Stimulated activated naive CD8-positive, alpha-beta T cell treated with anti-CD3 and anti-CD28 coated beads, Interleukin-15, amount 100 ng/mL, for 72 hours (primary cell): ENCODE data around the gene POP4.
"Not testable (repeated sequence)": the region's sequence is repeated elsewhere in the genome, so short reads cannot be mapped to it uniquely, and the experiment has no call there.

Experiments
- ATAC-seq: fragments of 150-1000 bp; cut with Tn5 transposase; 2 replicates; pipeline ENCODE4 v1.10.0; 2021; ENCODE audit warnings: mild to moderate bottlenecking, moderate library complexity
- DNase-seq, 2 donors: peaks; one replicate each; pipeline ENCODE4 v3.0.0; 2021 to 2022
- H3K27ac Mint-ChIP-seq, 2 donors: one replicate each; pipeline ENCODE4 v1.8.0; 2022; ENCODE audit warnings: mild to moderate bottlenecking in 2 of 2, mixed read lengths in 2 of 2, moderate library complexity in 2 of 2
- H3K27me3 Mint-ChIP-seq: one replicate; pipeline ENCODE4 v1.8.0; 2022; ENCODE audit warnings: mixed read lengths
- H3K4me1 Mint-ChIP-seq: one replicate; pipeline ENCODE4 v1.8.0; 2022; ENCODE audit warnings: mild to moderate bottlenecking, mixed read lengths
- H3K4me3 Mint-ChIP-seq, 2 donors: one replicate each; pipeline ENCODE4 v1.8.0; 2022; ENCODE audit warnings: mild to moderate bottlenecking in 2 of 2, mixed read lengths in 2 of 2, moderate library complexity in 1 of 2
- H3K9me3 Mint-ChIP-seq, 2 donors: one replicate each; pipeline ENCODE4 v1.8.0; 2022; ENCODE audit warnings: mixed read lengths in 2 of 2

POP4 gene

GRCh38 chr19:29614780-29615179, 8.7 kb downstream of the POP4 start:
- H3K4me3 Mint-ChIP-seq = no peak overlapping the region
- no peaks in the 10 kb centered on the region for H3K9me3 Mint-ChIP-seq
- DNase-seq (no peak), ATAC-seq (no peak)
- H3K4me1 Mint-ChIP-seq = peaks cover 28% of the 10 kb centered on the region
- no peaks in the 10 kb centered on the region for H3K27me3 Mint-ChIP-seq
- peak overlapping the region in 1 of 2 donors; percentile 38 for H3K27ac Mint-ChIP-seq

DNA sequence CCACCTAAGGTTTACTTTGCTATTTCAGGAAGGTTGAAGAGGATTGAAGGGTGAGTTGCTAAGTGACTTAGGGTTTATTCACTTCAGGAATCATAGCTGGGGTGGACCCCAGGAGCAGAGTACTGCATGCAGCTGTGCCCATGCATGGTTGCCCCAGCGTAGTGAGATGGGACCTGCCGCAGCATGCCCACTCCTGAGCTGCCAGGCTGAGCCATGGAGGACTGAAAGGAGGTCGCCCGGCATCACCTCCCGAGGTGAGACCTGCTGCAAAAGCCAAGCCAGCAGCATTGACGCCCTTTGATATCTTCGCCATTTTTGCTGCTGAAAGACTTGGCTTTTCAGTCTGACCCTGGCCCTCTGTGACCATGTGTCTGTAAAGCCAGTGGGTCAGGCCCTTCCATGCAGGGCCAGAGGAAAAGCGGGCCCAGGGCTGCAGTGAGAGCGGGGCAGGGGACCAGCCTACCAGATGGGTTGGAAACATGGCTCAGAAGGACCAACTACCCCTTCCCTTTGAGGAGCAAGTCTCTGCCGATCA, 9.9 kb downstream of the POP4 start:
- H3K27me3 Mint-ChIP-seq = no peaks in the 10 kb centered on the region
- H3K27ac Mint-ChIP-seq = peak overlapping the region; percentile 33 to 93
- DNase-seq (no peak), ATAC-seq (no peak)
- H3K9me3 Mint-ChIP-seq = no peaks in the 10 kb centered on the region
- H3K4me1 Mint-ChIP-seq = peaks cover 28% of the 10 kb centered on the region
- H3K4me3 Mint-ChIP-seq = no peak overlapping the region

DNA sequence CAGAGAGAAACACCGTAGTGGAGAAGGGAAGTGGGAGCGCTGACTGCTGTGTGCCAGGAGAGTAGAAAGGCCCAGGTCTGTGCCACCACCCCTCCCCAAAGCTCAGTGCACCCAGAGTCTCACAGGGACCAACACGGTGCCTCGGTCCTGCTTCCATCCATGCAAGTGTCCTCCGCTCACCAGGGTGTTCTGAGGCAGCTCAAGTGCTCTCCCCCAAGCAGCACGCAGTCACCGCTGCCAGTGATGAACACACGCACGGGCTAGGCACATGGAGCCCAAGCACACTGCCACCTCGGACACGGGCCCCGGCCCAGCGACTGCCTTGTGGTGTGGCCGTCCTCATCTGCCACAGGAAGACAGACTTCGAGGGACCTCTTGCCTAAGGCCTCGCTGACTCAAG, 10.5 kb downstream of the POP4 start:
- no peak overlapping the region for H3K27ac Mint-ChIP-seq
- ATAC-seq (no peak), DNase-seq (no peak)
- H3K4me3 Mint-ChIP-seq = no peak overlapping the region
- H3K4me1 Mint-ChIP-seq = peaks cover 28% of the 10 kb centered on the region
- H3K9me3 Mint-ChIP-seq = no peaks in the 10 kb centered on the region
- no peaks in the 10 kb centered on the region for H3K27me3 Mint-ChIP-seq

GRCh38 chr19:29617366-29618266, 11.5 kb downstream of the POP4 start:
- peak overlapping the region in 1 of 2 donors; percentile 72 for H3K27ac Mint-ChIP-seq
- no peaks in the 10 kb centered on the region for H3K27me3 Mint-ChIP-seq
- no peak overlapping the region for H3K4me3 Mint-ChIP-seq
- H3K9me3 Mint-ChIP-seq = no peaks in the 10 kb centered on the region
- DNase-seq (no peak), ATAC-seq (no peak)
- H3K4me1 Mint-ChIP-seq = peaks cover 38% of the 10 kb centered on the region

DNA sequence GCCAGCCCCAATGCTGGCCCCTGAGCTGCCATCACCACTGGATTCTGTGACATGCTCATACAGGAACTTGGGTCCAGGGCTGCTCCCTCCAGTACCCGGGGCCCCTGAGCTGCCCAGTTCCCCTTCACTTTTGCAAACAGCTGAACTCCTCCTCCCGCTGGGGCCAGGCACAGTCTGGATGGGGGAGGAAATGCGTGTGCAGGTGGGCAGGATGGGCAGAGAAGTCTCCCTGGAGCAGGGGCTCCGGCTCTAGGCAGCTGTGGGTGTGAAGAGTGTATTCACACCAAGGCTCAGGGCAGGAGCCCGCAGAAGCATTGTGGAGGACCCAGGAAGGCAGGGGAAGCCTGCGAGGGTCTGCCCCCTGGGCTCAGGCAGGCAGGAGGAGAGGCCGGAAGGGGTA, 12.4 kb downstream of the POP4 start:
- DNase-seq (no peak), ATAC-seq (no peak)
- H3K4me1 Mint-ChIP-seq = peaks cover 46% of the 10 kb centered on the region
- H3K4me3 Mint-ChIP-seq = no peak overlapping the region
- peak overlapping the region in 1 of 2 donors; percentile 30 for H3K27ac Mint-ChIP-seq
- H3K27me3 Mint-ChIP-seq = no peaks in the 10 kb centered on the region
- H3K9me3 Mint-ChIP-seq = no peaks in the 10 kb centered on the region

GRCh38 chr19:29618871-29619270, 12.8 kb downstream of the POP4 start:
- Mint-ChIP-seq H3K4me1 (peaks cover 50% of the 10 kb centered on the region), H3K9me3 (no peaks in the 10 kb centered on the region), H3K27ac (no peak overlapping the region), H3K27me3 (no peaks in the 10 kb centered on the region), H3K4me3 (no peak overlapping the region)
- ATAC-seq = no peak
- no peak for DNase-seq

GRCh38 chr19:29620931-29621351, 14.9 kb downstream of the POP4 start:
- Mint-ChIP-seq H3K4me3 (peak overlapping the region; percentile 53 to 78), H3K9me3 (no peaks in the 10 kb centered on the region), H3K27ac (peak overlapping the region; percentile 8 to 67), H3K4me1 (peaks cover 66% of the 10 kb centered on the region), H3K27me3 (no peaks in the 10 kb centered on the region)
- DNase-seq (peak; percentile 28 to 58), ATAC-seq (peak; percentile 48)

DNA sequence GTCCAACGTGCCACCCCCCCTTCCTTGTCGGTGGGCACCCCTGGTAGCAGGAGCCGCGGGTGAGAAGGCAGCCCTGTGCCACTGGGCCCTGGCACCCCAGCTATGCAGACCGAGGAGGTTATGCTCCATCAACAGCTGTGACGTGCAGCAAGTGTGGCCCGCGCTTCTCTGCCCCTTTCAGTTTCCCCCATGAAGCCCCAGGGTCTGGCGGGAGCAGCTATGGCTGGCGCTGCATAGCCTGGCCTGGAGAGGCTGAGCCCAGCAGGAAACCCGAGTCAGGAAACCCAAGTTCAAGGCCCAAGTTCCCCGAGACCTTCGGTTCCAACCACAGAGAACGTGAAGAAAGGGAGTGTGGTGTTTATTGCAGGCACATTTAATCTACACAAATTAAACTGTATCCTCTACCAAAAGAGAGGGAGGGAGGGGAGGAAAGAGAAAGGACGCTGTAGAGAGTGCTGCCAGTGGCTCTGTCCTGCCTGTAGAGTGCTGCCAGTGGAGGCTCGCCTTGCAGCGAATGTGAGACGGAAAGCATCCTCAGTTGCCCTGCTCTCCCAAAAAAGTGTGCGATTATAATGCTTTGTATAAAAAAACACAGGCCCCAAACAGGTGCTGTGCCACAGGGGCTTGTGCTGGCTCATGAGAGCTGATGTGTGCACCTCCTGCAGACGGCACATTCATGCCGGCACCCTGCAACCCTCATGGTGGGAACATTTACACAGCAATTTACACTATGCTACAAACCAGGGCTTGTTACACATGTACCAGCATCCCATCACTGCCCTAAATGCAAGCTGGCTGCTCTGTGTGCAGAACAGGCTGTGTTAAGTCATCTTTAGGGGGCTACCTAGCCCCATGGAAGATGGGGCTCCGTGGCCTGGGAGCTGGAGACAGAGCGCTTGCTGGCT, 16.3 kb downstream of the POP4 start:
- Mint-ChIP-seq H3K9me3 (no peaks in the 10 kb centered on the region), H3K4me3 (peak overlapping the region; percentile 53 to 78), H3K27me3 (no peaks in the 10 kb centered on the region), H3K4me1 (peaks cover 69% of the 10 kb centered on the region), H3K27ac (peak overlapping the region in 1 of 2 donors; percentile 77)
- DNase-seq = peak; percentile 42 to 53
- ATAC-seq = peak; percentile 76

- no peaks in the 10 kb centered on the region for H3K9me3 Mint-ChIP-seq
- H3K4me3 Mint-ChIP-seq = peak overlapping the region; percentile 61 to 84
- DNase-seq = peak; percentile 38 to 57
- peak overlapping the region; percentile 73 to 83 for H3K27ac Mint-ChIP-seq
- peaks cover 75% of the 10 kb centered on the region for H3K4me1 Mint-ChIP-seq
- peak; percentile 81 for ATAC-seq
- H3K27me3 Mint-ChIP-seq = no peaks in the 10 kb centered on the region
Measured at GRCh38 chr19:29623726-29624488, 17.8 kb downstream of the POP4 start.

- H3K4me3 Mint-ChIP-seq = peak overlapping the region in 1 of 2 donors; percentile 84
- no peaks in the 10 kb centered on the region for H3K27me3 Mint-ChIP-seq
- DNase-seq = no peak
- H3K27ac Mint-ChIP-seq = no peak overlapping the region
- ATAC-seq = no peak
- peaks cover 74% of the 10 kb centered on the region for H3K4me1 Mint-ChIP-seq
- no peaks in the 10 kb centered on the region for H3K9me3 Mint-ChIP-seq
Measured at GRCh38 chr19:29624489-29625185, 18.6 kb downstream of the POP4 start.

GRCh38 chr19:29625186-29625651, 19.1 kb downstream of the POP4 start:
- no peaks in the 10 kb centered on the region for H3K9me3 Mint-ChIP-seq
- H3K27me3 Mint-ChIP-seq = no peaks in the 10 kb centered on the region
- no peak overlapping the region for H3K27ac Mint-ChIP-seq
- no peak overlapping the region for H3K4me3 Mint-ChIP-seq
- ATAC-seq = no peak
- H3K4me1 Mint-ChIP-seq = peaks cover 69% of the 10 kb centered on the region
- DNase-seq = no peak

DNA sequence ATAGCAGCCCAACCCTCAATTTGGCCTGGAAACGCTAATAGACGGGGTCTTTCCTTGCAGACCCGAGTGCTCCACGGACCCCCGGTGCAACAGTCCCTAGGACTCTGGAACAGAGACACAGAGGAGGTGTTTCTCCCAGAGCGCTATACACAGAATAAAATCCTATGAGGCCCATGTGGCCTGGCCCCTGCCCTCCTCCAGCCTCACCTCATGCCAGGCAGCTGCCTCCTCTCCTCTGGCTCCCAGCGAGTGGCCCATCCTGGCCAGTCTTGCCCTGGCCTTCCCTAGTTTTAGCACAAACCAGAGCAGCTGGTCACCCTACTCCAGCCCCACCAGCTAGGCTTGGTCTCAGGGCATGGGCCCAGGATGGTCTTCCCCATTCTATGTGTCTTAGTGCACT, 20.3 kb downstream of the POP4 start:
- H3K27ac Mint-ChIP-seq = peak overlapping the region in 1 of 2 donors; percentile 39
- H3K27me3 Mint-ChIP-seq = no peaks in the 10 kb centered on the region
- no peak for ATAC-seq
- no peak for DNase-seq
- no peaks in the 10 kb centered on the region for H3K9me3 Mint-ChIP-seq
- peaks cover 57% of the 10 kb centered on the region for H3K4me1 Mint-ChIP-seq
- no peak overlapping the region for H3K4me3 Mint-ChIP-seq

- not testable (repeated sequence) for ATAC-seq, DNase-seq, H3K9me3 Mint-ChIP-seq
Measured at GRCh38 chr19:29626832-29627231, 20.7 kb downstream of the POP4 start.

DNA sequence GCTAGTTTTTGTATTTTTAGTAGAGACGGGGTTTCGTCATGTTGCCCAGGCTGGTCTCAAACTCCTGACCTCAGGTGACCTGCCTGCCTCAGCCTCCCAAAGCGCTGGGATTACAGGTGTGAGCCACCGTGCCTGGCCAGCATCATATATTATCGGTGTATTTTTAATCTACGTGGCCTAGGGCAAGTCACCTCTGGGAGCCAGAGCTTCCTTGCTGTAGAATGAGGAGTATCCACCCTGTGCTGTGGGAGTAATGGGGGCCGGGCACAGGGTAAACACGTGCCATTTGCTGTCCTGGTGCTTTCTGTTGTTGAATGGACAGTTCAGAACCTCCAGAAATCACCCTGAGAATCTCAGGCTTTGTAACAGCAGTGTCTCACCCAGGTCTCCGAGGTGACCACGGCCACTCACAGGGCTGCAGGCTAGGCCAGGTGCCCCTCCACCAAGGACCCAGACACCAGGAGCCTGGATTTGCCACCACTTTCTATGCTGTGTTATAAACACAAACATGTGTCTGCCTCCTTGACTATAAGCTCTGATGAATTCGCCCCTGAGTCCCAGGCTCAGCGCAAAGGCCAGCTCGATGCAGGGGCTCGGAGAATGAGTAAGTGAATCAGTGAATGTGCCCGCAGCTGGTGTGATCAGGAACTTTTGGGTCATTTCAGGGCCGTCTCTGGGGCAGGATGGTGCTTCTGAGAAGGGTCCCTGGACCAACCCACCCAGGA, 22.7 kb downstream of the POP4 start:
- H3K9me3 Mint-ChIP-seq = no peaks in the 10 kb centered on the region
- no peak overlapping the region for H3K27ac Mint-ChIP-seq
- H3K4me3 Mint-ChIP-seq = no peak overlapping the region
- ATAC-seq = no peak
- H3K4me1 Mint-ChIP-seq = peaks cover 33% of the 10 kb centered on the region
- DNase-seq = no peak
- no peaks in the 10 kb centered on the region for H3K27me3 Mint-ChIP-seq

More at GRCh38 chr19:29626832-29627231, 20.7 kb downstream of the POP4 start:
- not testable (repeated sequence) for H3K4me3 Mint-ChIP-seq, H3K27ac Mint-ChIP-seq, H3K27me3 Mint-ChIP-seq
- peaks cover 52% of the 10 kb centered on the region for H3K4me1 Mint-ChIP-seq
